GM12872 (cell line): ENCODE measurements around the gene SPINK2.

Experiments used
- TF ChIP-seq, protein P1 (sequence below): IDR thresholded peaks from 3 replicates; pipeline ENCODE4 v1.5.1; 2011; ENCODE audit warnings: low read depth, mild to moderate bottlenecking, low read length, moderate library complexity; ENCODE audit not compliant: insufficient read depth

SPINK2 gene

DNA sequence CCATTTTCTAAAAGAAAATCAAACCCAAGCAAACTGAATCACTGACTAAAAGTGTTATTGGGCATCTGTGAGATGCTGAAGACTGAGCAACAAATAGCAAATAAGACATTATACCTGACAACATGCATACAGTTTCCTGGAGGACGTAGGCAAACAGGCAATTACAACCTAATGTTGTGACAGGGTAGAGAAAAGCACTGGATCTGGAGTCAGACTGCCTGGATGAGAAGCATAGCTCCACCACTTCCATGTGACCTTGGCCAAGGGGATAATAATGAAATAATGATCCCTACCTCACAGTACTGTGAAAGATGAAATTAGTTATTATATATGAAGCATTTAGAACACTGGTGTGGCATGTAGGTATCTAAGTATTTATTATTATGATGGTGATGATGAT, 2.7 kb downstream of the SPINK2 start:
- TF ChIP-seq, protein P1, sequence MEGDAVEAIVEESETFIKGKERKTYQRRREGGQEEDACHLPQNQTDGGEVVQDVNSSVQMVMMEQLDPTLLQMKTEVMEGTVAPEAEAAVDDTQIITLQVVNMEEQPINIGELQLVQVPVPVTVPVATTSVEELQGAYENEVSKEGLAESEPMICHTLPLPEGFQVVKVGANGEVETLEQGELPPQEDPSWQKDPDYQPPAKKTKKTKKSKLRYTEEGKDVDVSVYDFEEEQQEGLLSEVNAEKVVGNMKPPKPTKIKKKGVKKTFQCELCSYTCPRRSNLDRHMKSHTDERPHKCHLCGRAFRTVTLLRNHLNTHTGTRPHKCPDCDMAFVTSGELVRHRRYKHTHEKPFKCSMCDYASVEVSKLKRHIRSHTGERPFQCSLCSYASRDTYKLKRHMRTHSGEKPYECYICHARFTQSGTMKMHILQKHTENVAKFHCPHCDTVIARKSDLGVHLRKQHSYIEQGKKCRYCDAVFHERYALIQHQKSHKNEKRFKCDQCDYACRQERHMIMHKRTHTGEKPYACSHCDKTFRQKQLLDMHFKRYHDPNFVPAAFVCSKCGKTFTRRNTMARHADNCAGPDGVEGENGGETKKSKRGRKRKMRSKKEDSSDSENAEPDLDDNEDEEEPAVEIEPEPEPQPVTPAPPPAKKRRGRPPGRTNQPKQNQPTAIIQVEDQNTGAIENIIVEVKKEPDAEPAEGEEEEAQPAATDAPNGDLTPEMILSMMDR: no peak

DNA sequence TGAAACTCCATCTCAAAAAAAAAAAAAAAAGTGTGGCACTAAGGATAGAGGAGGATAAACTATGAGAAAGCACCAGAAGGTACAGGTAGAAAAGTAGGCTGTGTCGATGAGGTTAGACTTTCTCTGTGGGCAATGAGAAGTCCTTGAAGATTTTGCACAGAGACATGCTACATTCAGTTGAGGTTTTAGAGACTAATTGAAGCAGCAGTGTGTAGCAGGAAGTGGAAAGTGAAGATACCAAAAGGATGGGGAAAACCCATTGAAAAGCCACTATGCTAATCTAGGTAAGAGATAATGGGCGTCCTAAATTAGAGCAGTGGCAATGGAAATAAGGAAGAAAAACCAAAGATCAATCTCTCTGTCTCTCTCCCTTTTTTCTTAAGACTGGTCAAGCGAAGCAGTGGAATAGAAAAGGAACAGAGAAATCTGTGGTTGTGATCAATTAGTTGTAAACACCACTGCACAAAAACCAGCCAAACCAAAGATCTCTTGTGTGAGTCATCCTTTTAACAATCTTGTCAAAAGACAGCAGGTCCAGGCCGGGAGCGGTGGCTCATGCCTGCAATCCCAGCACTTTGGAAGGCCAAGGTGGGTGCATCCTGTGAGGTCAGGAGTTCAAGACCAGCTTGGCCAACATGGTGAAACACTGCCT, 3.5 kb downstream of the SPINK2 start:
- TF ChIP-seq, protein P1: no peak

DNA sequence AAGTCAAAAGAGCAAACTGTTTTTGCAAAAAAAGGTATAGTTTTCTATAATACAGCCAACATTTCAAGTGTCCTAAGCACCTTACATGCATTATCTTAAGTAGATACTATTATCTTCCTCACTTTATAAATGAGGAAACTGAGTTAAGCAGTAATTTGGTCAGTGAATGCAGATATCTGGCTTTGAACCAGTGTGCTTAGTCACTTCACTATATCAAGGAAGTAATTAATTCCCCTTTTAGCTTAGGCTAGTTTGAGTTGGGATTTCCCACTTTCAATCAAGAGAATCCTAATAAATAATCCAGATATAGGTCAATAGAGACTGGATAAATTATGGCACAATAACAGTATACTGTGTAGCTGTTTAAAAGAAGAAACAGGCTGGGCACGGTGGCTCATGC, 14.8 kb downstream of the SPINK2 start:
- TF ChIP-seq, protein P1: no peak

DNA sequence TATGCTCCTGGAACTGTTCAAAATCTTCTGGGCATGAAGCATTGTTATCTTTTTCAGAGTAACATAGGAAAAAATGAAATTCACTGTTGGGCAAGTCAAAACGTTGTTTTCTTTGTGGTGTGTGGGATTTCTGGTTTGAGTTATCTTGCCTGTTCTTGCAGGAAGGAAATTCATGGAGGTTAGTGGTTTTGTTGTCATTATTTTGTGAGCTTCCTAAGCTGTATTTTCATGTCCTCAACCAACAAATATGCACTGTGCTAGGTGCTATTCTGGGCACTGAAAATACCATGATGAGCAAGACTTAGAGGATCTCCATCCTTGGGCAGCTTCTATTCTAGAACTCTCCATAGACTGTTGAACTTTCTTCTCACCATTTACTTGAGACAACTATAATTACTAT, 16.9 kb downstream of the SPINK2 start:
- TF ChIP-seq, protein P1: no peak

DNA sequence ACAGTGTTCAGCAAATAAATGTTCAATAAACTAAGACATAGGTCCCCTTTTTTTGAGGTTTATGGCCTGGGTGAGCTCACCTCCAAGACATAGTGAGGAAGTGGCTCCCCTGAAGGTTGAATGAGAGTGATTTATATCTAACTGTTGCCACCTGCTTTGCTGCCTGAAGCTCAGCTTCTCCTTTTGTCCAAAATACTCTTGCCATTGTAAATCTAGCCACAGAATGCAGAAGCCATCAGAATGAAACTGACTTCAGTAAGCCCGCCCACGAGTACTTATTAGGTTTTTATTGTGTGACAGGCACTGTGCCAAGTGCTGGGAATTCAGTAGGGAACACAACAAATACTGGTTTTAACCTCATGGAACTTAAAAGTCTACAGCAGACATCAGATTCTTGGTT, 18.0 kb downstream of the SPINK2 start:
- TF ChIP-seq, protein P1: no peak

DNA sequence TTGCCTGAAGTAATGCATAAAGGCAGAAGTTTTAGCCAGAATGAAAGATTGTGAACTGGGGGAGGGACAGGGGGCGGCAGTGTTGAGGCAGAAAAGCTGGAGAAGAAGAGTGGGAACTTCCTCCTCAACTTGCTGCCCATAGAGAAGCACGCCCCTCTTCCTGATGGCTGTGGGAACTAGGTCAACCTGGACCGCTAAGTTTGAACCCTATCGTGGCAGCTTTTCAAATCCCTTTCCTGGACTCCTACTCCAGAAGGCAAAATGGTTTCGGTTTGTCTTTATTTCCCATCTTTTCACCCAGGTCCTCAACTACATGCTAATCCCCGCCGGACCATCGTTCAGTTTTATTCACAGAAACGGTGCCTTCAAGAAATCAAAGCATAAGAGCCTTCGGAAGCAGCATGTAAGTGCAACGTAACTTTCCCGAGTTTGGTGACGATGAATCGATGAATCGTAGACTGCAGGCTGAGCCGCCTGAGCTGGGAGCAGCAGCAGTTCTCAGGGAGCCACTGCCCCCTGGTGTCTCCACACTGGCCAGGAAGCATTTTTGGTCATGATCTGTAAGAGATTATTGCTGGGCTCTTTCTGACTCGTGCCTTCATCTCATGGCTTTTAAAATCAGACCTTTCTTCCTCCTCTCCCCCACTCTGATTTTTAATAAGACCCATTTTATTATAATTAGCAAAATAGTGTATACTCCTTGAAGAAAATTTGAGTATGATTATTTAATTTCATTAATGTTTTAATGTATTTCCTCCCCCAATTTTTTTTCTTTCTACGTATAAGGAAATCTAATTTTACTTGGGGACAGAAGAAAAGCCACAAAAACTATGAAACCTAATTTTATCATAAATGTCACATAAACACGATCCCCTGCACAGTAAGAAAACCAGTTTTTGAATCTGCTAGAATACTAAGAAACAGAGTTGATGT, 21.4 kb downstream of the SPINK2 start:
- TF ChIP-seq, protein P1: peak; percentile 91

DNA sequence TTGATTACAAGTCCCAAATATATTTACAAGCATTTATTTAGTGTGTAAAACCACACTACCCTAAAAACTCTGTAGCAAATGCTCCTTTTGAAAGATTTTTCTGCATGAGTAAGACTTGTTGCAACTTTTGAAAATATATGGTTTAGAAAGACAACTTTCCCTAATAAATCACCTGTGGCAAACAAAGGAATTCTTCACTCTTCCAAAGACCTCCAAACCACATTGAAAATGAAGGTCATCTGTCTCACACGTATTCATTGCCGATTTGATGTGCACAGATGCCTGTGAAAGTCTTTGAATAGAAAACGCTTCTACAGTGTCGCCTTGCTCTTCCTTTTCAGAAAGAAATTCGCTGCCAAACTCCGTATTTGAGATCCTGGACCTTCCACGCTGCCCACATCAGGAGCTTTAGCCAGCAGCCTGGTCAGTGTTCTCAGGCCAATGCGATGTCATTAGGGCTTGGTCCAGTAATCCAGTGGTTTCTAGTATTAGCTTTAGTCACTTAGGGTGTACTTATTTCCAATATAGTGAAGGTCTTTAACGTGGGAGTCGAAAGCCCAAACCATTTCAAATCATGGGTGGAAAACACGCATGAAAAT, 22.2 kb downstream of the SPINK2 start:
- TF ChIP-seq, protein P1: no peak
